SK-N-MC (cell line): ENCODE results near the gene ATP5F1D.

Experiments
- DNase-seq: peaks from one replicate; pipeline ENCODE4 v3.0.0-alpha.2; 2011; ENCODE audit warnings: low read depth, low spot score
- H3K27ac ChIP-seq: fragments of 200-600 bp; sonication (generic); 2 replicates; pipeline ENCODE4 v1.5.1; 2016; ENCODE audit warnings: mixed run types
- H3K36me3 ChIP-seq: fragments of 200-600 bp; sonication (generic); 2 replicates; pipeline ENCODE4 v1.6.1; 2017; ENCODE audit warnings: antibody characterized with exemption, low read length, mixed read lengths; ENCODE audit not compliant: insufficient read depth
- H3K4me3 ChIP-seq: fragments of 200-600 bp; sonication (generic); 2 replicates; pipeline ENCODE4 v1.5.1; 2016
- H3K9ac ChIP-seq: fragments of 200-600 bp; sonication (generic); 2 replicates; pipeline ENCODE4 v1.8.0; 2017; ENCODE audit warnings: mixed run types, mixed read lengths; ENCODE audit not compliant: insufficient read length
- H3K9me3 ChIP-seq: fragments of 200-600 bp; sonication (generic); 2 replicates; pipeline ENCODE4 v1.6.1; 2017; ENCODE audit warnings: low read depth, mild to moderate bottlenecking, antibody characterized with exemption, low read length, moderate library complexity, mixed read lengths
- EZH2 ChIP-seq: fragments of 200-600 bp; sonication (generic); IDR thresholded peaks from one replicate; pipeline ENCODE4 v1.6.1; 2017; ENCODE audit warnings: antibody characterized with exemption
- FOXP2 ChIP-seq: optimal IDR thresholded peaks from 2 replicates; pipeline ENCODE3; 2011; ENCODE audit warnings: mild to moderate bottlenecking, moderate library complexity; ENCODE audit not compliant: insufficient read depth; ENCODE audit errors: extremely low read length, control extremely low read depth
- POLR2AphosphoS5 ChIP-seq: IDR thresholded peaks from 2 replicates; pipeline ENCODE4 v1.6.1; 2012; ENCODE audit warnings: mild to moderate bottlenecking, low read depth, low read length, borderline replicate concordance

The ATP5F1D gene

GRCh38 chr19:1279782-1280341, 38.3 kb downstream of the ATP5F1D start:
- TF ChIP-seq POLR2AphosphoS5 (peak; percentile 9; the same call in 1 of the 2 replicates), EZH2 (no peak)
- Histone ChIP-seq H3K9me3 (no peaks in the 10 kb centered on the region), H3K9ac (no peak overlapping the region), H3K27ac (no peak overlapping the region), H3K4me3 (no peak overlapping the region), H3K36me3 (peaks cover 2% of the 10 kb centered on the region; the same call in 1 of the 2 replicates)
- no peak for DNase-seq

- Histone ChIP-seq H3K9me3 (no peaks in the 10 kb centered on the region), H3K27ac (no peak overlapping the region), H3K36me3 (no peaks in the 10 kb centered on the region), H3K9ac (no peak overlapping the region), H3K4me3 (no peak overlapping the region)
- DNase-seq = no peak
- TF ChIP-seq FOXP2 (no peak), EZH2 (no peak), POLR2AphosphoS5 (no peak; the same call in 1 of the 2 replicates)
Measured at GRCh38 chr19:1280636-1281568, 39.4 kb downstream of the ATP5F1D start.

- H3K9me3 ChIP-seq = no peaks in the 10 kb centered on the region
- no peak for DNase-seq
- H3K36me3 ChIP-seq = no peaks in the 10 kb centered on the region
- H3K27ac ChIP-seq = no peak overlapping the region
- TF ChIP-seq POLR2AphosphoS5 = no peak
- no peak for TF ChIP-seq EZH2
- no peak overlapping the region for H3K4me3 ChIP-seq
- no peak overlapping the region for H3K9ac ChIP-seq
Measured at GRCh38 chr19:1281569-1282287, 40.2 kb downstream of the ATP5F1D start.

GRCh38 chr19:1282588-1283206, 41.1 kb downstream of the ATP5F1D start:
- TF ChIP-seq POLR2AphosphoS5 (no peak), EZH2 (no peak), FOXP2 (no peak)
- Histone ChIP-seq H3K27ac (no peak overlapping the region), H3K36me3 (no peaks in the 10 kb centered on the region), H3K4me3 (no peak overlapping the region), H3K9me3 (no peaks in the 10 kb centered on the region), H3K9ac (no peak overlapping the region)
- DNase-seq = no peak

GRCh38 chr19:1283207-1283916, 41.8 kb downstream of the ATP5F1D start:
- Histone ChIP-seq H3K4me3 (no peak overlapping the region), H3K9ac (no peak overlapping the region), H3K36me3 (no peaks in the 10 kb centered on the region), H3K9me3 (no peaks in the 10 kb centered on the region), H3K27ac (no peak overlapping the region)
- no peak for DNase-seq
- TF ChIP-seq FOXP2 (no peak), POLR2AphosphoS5 (no peak), EZH2 (no peak)

- no peak for DNase-seq
- no peak overlapping the region for H3K9ac ChIP-seq
- no peaks in the 10 kb centered on the region for H3K9me3 ChIP-seq
- no peak overlapping the region for H3K27ac ChIP-seq
- TF ChIP-seq EZH2 = no peak
- no peak overlapping the region for H3K4me3 ChIP-seq
- H3K36me3 ChIP-seq = no peaks in the 10 kb centered on the region
Measured at GRCh38 chr19:1283917-1284292, 42.4 kb downstream of the ATP5F1D start.

GRCh38 chr19:1284293-1284978, 42.9 kb downstream of the ATP5F1D start:
- no peaks in the 10 kb centered on the region for H3K36me3 ChIP-seq
- H3K27ac ChIP-seq = no peak overlapping the region
- H3K4me3 ChIP-seq = no peak overlapping the region
- H3K9ac ChIP-seq = no peak overlapping the region
- TF ChIP-seq POLR2AphosphoS5 (no peak), FOXP2 (no peak), EZH2 (no peak)
- H3K9me3 ChIP-seq = no peaks in the 10 kb centered on the region
- no peak for DNase-seq
